Inflammatory macrophage treated with lipopolysaccharide for 1 hour (primary cell): ENCODE data around the gene CASQ1.

Experiments used
- DNase-seq, 2 donors: peaks; one replicate each; pipeline ENCODE4 v3.0.0-alpha.2; 2020 to 2022

Gene CASQ1

GRCh38 chr1:160189649-160190625, at the start of gene CASQ1:
CASQ1 (plus strand) TSS chr1:160190575; CDS start chr1:160190752, 177 bp downstream.
- no peak for DNase-seq

DNA sequence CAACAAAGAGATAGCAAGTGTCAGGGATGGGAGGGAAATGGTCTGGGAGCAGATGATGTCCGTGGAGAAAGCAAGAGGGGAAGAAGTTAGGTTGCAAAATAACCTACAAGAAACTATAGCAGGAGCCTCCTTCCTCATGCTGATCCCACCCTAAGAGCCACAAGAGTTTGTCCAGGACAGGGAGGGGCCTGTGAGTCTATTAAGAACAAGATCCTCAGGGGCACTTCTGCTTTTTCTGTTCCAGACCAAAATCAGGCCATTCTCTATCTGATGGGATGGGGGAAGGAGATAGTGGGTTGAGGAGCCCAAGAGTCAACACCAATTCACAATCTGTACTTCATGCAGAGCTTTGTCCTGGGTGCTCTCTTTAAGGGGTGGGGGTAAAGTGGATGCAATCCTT, 46.7 kb upstream of the CASQ1 start:
- DNase-seq, result peak; percentile 47 to 59

DNA sequence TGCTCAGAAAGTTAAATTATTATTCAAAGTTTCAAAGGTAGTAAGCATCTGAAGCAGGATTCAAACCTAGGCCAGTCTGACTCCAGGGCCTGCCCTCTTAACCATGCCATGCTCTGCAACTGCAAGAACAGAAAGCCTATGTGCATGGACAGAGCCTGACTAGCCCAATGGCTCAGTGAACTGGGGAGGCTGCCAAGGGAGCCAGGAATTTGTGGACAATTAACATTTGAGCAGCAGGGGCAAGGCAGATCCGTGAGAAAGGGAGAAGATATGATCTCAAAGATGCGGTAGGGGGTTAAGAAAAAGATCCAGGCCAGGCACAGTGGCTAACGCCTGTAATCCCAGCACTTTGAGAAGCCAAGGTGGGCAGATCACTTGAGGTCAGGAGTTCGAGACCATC, 45.5 kb upstream of the CASQ1 start:
- no peak for DNase-seq

DNA sequence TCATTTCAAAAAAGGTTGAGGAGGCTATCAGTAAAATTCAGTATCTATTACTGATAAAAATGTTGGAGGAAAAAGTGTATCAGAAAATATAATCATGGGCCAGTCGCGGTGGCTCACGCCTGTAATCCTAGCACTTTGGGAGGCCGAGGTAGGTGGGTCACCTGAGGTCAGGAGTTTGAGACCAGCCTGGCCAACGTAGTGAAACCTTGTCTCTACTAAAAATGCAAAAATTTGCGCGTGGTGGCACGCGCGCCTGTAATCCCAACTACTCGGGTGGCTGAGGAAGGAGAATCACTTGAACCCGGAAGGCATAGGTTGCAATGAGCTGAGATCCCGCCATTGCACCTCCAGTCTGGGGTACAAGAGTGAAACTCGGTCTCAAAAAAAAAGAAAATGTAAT, 44.3 kb upstream of the CASQ1 start:
- no peak for DNase-seq

DNA sequence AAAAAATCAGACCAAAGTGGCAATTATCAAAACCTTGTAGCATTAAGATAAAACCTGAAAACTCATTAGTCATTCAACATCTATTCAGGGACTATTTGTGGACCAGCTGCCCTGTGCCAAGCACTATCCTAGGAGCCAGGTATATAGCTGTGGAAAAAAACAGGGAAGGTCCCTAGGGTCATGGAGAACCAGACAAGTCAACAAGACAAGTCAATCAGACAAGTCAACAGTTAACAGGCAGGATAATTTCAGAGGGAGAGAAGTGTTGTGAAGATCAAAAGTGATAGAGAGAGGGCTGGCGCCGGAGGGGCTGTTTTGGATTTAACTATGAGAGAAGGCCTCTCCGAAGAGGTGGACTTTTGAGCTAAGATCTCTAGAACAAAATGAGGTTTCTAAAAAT, 42.3 kb upstream of the CASQ1 start:
- DNase-seq, result no peak

DNA sequence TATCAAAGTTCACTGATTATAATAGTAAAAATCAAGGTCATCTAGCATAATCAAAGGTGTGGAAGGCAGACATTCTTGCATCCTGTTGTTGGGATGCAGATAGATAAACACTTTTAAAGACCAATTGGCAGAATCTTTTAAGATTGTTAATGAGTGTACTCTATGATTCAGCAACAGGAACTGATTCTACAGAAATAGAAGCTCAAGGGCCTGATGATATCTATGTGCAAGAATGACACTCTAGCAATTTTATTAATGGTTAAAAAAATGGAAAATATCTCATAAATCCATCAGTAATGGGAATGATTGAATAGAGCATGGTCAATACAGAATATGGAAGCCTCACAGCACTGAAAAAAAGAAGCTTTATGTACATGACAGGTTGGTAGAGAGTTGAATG, 41.1 kb upstream of the CASQ1 start:
- DNase-seq, result no peak

DNA sequence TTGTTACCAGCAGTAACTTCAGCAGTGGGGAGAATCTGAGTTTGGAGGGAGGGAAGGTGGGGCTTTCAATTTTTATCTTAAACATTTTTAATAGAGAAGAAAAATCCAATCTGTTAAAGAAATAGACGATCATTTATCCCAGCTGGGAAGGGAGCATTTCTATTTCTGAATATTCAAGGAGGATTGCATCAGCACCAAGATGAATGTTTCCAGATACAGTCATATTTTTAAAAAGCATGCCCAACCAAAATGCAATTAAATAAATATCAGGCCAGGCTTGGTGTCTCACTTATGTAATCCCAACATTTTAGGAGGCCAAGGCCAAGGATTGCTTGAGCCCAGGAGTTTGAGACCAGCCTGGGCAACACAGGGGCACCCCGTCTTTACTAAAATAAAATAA, 40.7 kb upstream of the CASQ1 start:
- no peak for DNase-seq

GRCh38 chr1:160151303-160151702, 39.1 kb upstream of the CASQ1 start, which contains the start of gene ATP1A4:
ATP1A4 (plus strand) TSS chr1:160151603; CDS start chr1:160152041, 438 bp downstream.
- DNase-seq, result no peak

- DNase-seq, result peak in 1 of 2 donors; percentile 46
Measured at GRCh38 chr1:160154790-160155189, 35.6 kb upstream of the CASQ1 start.

GRCh38 chr1:160156361-160156760, 34.0 kb upstream of the CASQ1 start:
- DNase-seq, result no peak

- no peak for DNase-seq
Measured at GRCh38 chr1:160157174-160157573, 33.2 kb upstream of the CASQ1 start.

DNA sequence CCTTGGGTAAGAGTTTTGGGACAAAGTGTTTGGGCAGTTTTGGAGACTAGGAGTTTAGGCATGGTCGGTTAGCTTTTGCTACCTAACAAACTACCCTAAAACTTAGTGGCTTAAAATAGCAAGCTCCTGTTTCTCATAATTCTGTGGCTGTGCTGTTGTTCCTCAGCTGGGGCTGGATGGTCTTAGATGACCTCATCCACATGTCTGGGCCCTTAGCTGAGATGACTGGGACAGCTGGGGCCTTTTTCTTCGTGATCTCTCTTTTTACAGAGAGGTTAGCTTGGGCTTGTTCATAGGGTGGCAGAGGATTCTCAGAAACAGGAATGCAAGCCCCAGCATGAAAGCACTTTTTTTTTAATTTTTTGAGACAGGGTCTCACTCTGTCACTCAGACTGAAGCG, 32.3 kb upstream of the CASQ1 start:
- no peak for DNase-seq

DNA sequence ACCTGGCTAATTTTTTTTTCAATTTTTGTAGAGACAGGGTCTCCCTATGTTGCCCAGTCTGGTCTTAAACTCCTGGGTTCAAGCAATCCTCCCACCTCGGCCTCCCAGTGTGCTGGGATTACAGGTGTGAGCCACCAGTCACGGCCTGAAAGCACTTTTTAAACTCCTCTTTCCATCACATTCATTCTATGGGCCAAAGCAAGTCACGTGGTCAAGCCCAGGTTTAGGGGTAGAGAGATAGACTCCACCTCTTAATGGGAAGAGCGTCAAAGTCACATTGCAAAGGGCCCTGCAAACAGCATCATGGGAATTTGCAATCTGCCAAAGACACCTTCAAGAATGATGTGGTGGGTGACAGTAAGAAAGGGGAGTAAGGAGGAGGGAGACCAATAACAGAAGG, 31.8 kb upstream of the CASQ1 start:
- no peak for DNase-seq

- no peak for DNase-seq
Measured at GRCh38 chr1:160159846-160160245, 30.5 kb upstream of the CASQ1 start.

DNA sequence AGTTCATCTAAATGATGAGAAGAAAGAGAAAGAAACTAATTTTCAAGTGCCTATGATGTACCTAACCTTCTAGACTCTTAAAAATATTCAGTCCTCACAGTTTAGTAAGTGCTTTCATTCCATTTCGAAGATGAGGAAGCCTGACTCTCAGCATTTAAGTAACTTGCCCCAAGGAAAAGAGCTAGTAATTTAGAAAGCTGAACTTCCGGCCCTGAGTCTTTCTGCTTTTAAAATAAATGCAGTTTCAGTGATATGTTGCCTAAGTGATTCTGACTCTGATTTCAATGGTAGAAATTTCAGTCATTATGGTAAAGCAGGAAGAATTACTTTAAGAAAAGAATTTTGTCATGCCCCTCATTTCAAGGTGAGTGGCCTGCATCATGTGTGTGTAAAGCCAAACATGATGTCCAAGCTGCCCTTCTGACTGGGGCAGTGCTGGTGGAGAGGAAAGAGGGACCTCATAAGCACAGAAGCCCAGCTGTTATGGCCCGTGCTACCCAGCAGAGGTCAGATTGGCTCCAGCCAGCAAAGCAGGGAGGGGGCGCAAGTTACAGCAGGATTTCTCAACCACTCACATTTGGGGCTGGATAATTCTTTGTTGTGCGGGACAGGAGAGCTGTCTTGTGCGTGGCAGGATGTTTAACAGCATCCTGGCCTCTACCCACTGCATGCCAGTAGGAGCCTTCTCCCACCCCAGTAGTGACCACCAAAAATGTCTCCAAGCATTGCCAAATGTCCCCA, 28.2 kb upstream of the CASQ1 start:
- peak in 1 of 2 donors; percentile 38 for DNase-seq

- DNase-seq, result peak; percentile 24 to 36
Measured at GRCh38 chr1:160162931-160163330, 27.4 kb upstream of the CASQ1 start.

DNA sequence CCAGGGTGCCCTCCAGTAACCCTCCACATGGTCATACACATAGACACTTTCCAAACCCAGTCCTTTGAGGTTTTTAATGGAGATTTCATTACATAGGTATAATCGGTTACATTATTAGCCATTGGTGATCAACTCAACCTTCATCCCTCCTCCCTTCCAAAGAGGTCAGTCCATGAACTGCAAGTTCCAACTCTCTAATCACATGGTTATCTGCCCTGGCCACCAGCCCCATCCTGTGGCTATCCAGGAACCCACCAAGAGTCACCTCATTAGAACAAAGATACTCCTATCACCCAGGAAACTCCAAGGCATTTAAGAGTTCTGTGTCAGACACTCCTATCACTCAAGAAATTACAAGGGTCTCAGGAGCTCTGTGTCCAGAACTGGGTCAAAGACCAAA, 26.8 kb upstream of the CASQ1 start:
- DNase-seq, result peak in 1 of 2 donors; percentile 28

- no peak for DNase-seq
Measured at GRCh38 chr1:160164121-160164520, 26.3 kb upstream of the CASQ1 start.

DNA sequence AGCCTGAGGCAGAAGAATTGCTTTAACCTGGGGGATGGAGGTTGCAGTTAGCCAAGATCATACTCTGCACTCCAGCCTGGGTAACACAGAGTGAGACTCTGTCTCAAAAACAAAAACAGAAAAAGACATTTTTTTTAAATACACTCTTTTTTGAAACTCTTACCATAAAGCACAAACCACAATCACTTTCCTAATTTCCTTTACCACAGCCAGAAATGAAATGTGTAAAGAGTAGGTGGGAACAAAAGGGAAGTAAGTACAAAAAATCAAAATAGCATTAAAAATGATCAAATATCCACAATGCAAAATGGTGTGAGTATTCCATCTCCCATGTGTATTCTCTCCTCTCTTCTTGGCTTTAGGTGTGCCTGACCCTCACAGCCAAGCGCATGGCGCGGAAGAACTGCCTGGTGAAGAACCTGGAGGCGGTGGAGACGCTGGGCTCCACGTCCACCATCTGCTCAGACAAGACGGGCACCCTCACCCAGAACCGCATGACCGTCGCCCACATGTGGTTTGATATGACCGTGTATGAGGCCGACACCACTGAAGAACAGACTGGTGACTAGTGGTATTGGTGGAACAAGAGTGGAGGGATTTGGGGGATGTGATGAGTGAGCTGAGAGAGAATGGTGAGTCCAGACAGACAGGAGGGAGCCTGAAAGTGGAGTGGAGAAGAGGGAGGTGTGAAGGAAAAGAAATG, 24.1 kb upstream of the CASQ1 start:
- DNase-seq, result peak; percentile 56 to 62

GRCh38 chr1:160167056-160167455, 23.3 kb upstream of the CASQ1 start:
- DNase-seq, result no peak

DNA sequence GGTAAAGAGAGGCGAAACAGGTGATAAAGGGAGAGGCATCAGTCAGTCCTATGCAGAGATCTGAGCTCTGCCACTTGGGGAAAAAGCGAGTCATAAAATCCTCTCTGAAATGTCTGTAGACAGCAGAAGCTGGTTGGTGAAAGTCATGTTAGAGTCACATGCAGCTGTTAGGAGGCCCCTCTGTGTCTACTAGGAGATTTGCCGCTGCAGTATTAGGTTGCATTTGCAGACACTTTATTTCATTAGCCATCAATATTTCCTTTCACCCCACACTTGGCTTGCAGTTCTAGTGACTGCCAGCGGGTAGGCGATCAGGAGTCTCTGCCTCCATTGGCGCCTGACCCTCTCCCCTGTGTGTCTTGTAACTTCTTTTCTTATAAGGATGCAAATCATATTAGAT, 22.8 kb upstream of the CASQ1 start:
- DNase-seq, result no peak

GRCh38 chr1:160168016-160168415, 22.4 kb upstream of the CASQ1 start:
- DNase-seq, result no peak
